Activated CD8-positive, alpha-beta memory T cell treated with anti-CD3 and anti-CD28 coated beads for 1 hour (primary cell): ENCODE measurements around the gene ARL17A.
"Not testable (repeated sequence)": the region's sequence is repeated elsewhere in the genome, so short reads cannot be mapped to it uniquely, and the experiment has no call there.

Source experiments
- DNase-seq, 2 donors: peaks; one replicate each; pipeline ENCODE4 v3.0.0-alpha.2; 2020; ENCODE audit warnings: low read depth in 1 of 2; ENCODE audit errors: extremely low read depth in 1 of 2

The ARL17A gene

GRCh38 chr17:46579083-46580075 lies at the start of gene ARL17A:
ARL17A (minus strand) TSS chr17:46579691; CDS start chr17:46576322, 3,369 bp downstream.
- DNase-seq: peak; percentile 29 to 51

DNA sequence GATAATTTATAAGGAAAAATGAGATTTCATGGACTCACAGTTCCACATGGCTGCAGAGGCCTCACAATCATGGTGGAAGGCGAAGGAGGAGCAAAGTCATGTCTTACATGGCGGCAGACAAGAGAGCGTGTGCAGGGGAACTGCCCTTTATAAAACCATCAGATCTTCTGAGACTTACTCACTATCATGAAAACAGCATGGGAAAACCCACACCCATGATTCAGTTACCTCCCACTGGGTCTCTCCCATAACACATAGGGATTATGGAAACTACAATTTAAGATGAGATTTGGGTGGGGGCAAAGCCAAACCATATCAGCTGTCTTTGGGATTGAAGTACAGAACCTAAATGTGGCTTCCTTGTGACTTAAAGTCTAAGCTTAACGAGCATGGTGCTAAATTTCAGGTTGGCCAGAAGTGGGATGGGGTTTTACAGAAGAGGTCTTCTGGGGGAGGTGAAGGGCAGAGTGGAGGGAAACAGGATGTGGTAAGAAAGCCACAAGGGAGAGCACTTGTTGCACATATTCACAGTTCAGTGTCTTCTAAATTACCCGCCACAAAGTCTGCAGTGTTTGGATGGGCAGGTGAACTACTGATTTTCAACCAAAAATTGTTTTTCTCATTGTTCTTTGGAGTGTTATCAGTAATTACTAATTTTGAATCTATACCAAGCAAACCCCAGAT lies 49.4 kb upstream of the ARL17A start:
- DNase-seq: not testable (repeated sequence)

GRCh38 chr17:46627452-46627851 lies 48.0 kb upstream of the ARL17A start:
- not testable (repeated sequence) for DNase-seq

DNA sequence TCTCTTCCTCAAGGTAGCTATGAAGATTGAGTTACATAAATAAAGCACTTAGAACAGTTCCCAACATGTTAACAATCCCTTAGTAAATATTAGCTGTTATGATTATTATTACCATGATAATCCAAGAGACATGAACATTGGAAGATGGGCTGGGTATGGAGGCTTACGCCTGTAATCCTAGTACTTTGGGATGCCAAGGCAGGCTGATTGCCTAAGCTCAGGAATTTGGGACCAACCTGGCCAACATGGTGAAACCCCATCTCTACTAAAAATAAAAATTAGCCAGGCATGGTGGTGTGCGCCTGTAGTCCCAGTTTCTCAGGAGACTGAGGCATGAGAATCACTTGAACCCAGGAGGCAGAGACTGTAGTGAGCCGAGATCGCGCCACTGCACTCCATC lies 45.2 kb upstream of the ARL17A start:
- not testable (repeated sequence) for DNase-seq

DNA sequence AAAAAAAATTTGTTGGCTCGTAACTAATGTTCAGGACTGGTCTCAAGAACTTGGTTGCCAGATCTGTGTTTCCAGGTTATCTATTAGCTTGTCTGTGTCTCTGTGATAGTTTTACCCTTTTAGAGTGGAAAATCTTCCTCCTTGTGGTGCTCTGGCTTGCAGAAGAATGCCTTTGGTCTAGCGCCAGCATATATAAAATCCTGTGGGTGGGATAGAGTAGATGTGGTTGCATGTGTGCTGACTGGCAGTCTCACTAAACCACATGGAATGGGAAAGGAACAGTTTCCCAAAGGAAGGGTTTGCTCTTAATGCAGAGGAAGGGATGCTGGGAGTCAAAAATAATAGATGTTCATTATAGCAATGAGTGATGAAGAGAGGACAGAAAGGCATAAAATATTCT lies 44.3 kb upstream of the ARL17A start:
- not testable (repeated sequence) for DNase-seq

GRCh38 chr17:46618975-46619374 lies 39.5 kb upstream of the ARL17A start:
- DNase-seq: not testable (repeated sequence)

DNA sequence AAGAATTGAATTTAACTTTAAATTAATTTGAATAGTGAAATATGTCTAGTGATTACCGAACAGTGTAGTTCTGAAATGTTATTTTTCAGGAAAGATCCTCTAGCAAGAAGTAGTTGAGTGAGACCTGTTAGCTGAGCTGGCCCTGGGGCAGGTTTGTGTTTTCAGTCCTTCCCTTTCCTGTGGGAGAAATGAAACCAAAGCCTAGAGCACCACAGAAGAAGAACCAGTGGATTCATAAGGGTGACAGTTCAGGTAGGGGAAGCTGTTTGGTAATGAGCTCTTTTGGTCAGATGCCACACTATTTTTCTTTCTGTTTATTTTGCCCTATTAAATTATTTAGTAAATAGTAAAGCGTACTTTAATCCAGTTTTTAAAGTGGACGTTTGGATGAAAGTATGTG lies 37.6 kb upstream of the ARL17A start:
- not testable (repeated sequence) for DNase-seq

DNA sequence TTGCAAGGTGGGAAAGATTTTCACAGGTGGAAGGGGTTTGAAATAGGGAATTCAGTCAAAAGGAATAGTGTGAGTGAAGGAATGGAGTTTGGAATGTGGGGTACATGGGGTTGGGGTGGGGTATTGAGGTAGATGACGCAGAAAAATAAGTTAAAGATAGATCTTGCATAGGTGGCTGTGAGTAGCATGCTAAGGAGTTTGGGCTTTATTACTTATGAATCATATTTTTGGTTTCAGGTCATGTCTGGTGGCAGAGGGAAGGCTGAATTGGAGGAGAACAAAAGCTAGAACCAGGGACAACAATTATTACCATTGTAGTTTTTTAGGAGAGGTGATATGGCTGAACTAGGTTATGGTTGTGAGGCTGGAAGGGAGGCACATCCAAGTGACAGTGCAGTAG lies 34.4 kb upstream of the ARL17A start:
- DNase-seq: not testable (repeated sequence)

GRCh38 chr17:46611304-46611703 lies 31.8 kb upstream of the ARL17A start:
- DNase-seq: not testable (repeated sequence)

DNA sequence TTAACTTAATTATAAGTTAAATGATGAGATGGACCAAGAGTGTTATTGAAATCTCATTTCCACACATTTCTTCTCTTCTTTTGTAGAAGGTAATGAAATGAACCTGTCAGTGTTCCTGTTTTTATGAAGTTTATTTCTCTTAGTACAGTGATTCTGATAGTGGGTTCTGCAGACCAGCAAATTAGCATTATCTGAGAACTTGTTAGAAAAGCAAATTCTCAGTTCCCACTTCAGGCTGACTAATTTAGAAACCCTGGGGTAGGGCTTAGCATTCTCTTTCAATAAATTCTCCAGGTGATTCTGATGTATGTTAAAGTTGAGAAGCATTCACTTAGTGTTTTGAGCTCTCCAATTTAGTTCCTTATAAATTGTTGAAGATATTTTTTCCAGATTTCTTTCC lies 23.6 kb upstream of the ARL17A start:
- DNase-seq: not testable (repeated sequence)

- DNase-seq: not testable (repeated sequence)
Observed at GRCh38 chr17:46600767-46601166, 21.3 kb upstream of the ARL17A start.

- not testable (repeated sequence) for DNase-seq
Observed at GRCh38 chr17:46598344-46598931, 18.9 kb upstream of the ARL17A start.

- not testable (repeated sequence) for DNase-seq
Observed at GRCh38 chr17:46591332-46591731, 11.8 kb upstream of the ARL17A start.

DNA sequence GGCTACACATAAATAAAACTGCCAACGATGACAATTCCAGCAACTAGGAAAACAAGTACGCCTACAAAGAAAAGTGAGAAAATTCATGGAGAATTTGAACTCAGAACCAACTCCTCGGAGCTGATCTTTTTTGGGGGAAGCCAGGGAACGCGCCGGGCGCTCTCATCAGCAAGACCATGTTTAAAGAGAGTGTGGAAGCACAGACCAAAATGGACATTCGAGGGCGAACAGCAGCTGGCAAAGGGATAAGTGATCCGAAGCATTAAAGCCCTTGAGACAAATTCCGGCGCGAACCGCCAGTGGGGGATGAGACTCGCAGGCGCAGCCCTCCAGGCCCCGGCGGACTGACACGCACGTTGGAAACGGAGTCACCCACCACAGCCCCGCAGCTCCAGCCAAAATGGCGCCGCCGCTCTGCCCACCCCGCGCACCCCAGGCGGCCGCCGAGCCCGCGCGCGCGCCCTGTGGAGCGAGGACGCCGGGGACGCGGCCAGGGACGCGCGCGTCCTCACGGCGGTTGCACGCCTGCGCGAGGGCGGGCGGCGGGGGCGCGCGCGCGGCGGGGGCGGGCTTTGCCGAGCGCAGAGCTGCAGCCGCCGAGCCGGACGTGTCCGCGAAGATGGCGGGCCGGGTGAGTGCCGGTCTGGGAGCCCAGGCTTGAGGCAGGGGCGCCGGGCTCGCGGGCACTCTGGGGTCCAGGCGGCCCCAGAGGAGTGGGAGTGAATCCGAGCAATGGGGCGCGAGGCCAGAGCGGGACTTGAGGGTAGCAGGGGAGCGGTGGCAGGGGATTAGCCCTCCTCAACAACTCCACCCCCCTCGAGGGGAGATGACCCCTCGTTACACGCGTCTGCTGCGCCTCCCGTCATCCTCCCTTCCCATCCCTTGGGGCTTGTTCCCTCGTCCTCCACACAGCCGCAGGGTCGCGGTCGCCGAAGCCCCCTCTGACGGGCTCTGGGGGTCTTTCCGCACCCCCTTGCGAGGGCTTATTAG lies 11.0 kb upstream of the ARL17A start, which contains the start of gene NSF:
Gene NSF (plus strand): TSS at position 513 of the 990 bp plus-strand sequence. CDS start 107 bp downstream, at position 620.
- DNase-seq: not testable (repeated sequence)

- not testable (repeated sequence) for DNase-seq
Observed at GRCh38 chr17:46585444-46585843, 6.0 kb upstream of the ARL17A start.

GRCh38 chr17:46580082-46580481 lies 591 bp upstream of the ARL17A start:
- DNase-seq: not testable (repeated sequence)

- DNase-seq: not testable (repeated sequence)
Observed at GRCh38 chr17:46571796-46572195, 7.7 kb downstream of the ARL17A start.

DNA sequence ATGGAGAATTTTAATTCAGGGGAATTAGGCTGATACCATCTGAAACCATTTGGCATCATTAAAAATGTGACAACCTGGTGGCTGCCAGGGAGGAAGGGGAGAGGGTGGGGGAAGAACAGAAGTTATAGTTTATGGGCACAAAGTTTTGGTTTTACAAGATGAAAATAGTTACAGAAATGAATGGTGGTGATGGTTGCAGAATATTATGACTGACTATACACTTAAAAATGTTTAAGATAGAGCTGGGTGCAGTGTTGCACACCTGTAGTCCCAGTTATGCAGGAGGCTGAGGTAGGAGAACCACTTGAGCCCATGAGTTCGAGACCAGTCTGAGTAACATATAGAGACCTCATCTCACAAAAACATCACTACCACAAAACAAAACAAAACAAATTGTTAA lies 12.5 kb downstream of the ARL17A start:
- not testable (repeated sequence) for DNase-seq

DNA sequence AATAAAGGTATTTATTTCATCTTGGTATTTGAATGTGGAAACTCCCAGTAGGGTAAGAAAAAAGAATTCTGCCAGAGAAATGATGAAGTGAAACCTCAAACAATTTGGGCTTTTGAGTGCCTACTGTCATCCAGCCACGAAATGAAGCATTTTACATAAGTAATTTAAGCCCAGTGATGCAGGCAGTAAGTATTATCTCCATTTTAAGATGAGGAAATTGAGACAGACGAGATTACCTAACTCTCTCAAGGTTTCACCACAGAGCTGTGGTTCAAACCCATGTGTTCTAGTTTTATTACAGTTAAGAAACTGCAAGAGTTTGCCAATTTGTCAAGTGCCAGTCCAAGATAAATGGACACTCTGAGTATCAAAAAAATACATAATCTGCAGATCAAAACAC lies 13.2 kb downstream of the ARL17A start:
- not testable (repeated sequence) for DNase-seq

DNA sequence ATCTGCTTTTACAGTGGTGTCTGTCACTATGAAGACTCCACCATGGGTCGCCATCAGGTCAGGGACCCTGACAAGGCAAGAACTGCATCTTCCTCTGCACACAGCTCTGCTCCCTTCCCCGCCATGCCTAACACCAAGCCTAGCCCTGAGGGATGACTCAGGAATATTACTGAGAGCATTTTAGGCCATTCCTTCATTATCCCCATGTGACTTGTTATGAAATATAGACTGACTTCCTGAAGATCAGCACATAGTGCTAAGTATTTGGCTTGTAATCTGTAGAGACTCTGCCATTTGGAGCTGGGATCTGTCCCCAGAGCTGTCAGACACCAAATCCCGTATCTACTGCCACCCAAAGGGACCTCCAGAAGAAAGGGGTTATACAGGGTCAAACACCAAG lies 19.4 kb downstream of the ARL17A start:
- not testable (repeated sequence) for DNase-seq
